PC-9 (cell line): ENCODE data around the gene YIPF1.

Experiments used
- CTCF ChIP-seq: fragments of 200-600 bp; sonication (generic); conservative IDR thresholded peaks from 2 replicates; pipeline ENCODE4 v1.6.1; 2017; ENCODE audit warnings: mixed run types, antibody characterized with exemption, mild to moderate bottlenecking, moderate library complexity
- EZH2 ChIP-seq: fragments of 200-600 bp; sonication (generic); IDR thresholded peaks from 2 replicates; pipeline ENCODE4 v1.8.0; 2017; ENCODE audit warnings: antibody characterized with exemption, low read depth

GRCh38 chr1:53807916-53808315, 81.7 kb downstream of the YIPF1 start:
- TF ChIP-seq CTCF, result no peak
- no peak for TF ChIP-seq EZH2
